SK-N-SH treated with all-trans-retinoic acid at 6 μM for 48 hours (cell line): ENCODE data around the gene DTNBP1.

Experiments
- ARNTL ChIP-seq: fragments of 450-650 bp; formaldehyde crosslinking; IDR thresholded peaks from 2 replicates; pipeline ENCODE4 v1.5.0; 2020; ENCODE audit warnings: low read depth, mild to moderate bottlenecking, moderate library complexity, borderline replicate concordance
- BACH2 ChIP-seq: fragments of 250-450 bp; sonication (Bioruptor Pico); IDR thresholded peaks from 2 replicates; pipeline ENCODE4 v1.9.0; 2021; ENCODE audit warnings: mild to moderate bottlenecking, borderline replicate concordance
- CSDC2 ChIP-seq: fragments of 250-450 bp; sonication (Bioruptor Pico); IDR thresholded peaks from 2 replicates; pipeline ENCODE4 v1.5.0; 2020; ENCODE audit warnings: mild to moderate bottlenecking, moderate library complexity
- ISL1 ChIP-seq: fragments of 250-450 bp; sonication (Bioruptor Pico); IDR thresholded peaks from 2 replicates; pipeline ENCODE4 v2.1.2; 2022; ENCODE audit warnings: mild to moderate bottlenecking, moderate library complexity
- OSR1 ChIP-seq: fragments of 250-450 bp; sonication (Bioruptor Pico); IDR thresholded peaks from 2 replicates; pipeline ENCODE4 v1.8.0; 2022; ENCODE audit warnings: moderate library complexity, mild to moderate bottlenecking, inconsistent platforms
- TOX ChIP-seq: fragments of 250-450 bp; sonication (Bioruptor Pico); IDR thresholded peaks from 2 replicates; pipeline ENCODE4 v1.8.0; 2021; ENCODE audit warnings: mild to moderate bottlenecking, moderate library complexity, borderline replicate concordance
- ZFP3 ChIP-seq: fragments of 250-450 bp; sonication (Bioruptor Pico); IDR thresholded peaks from 2 replicates; pipeline ENCODE4 v1.5.0; 2020; ENCODE audit warnings: mild to moderate bottlenecking, moderate library complexity
- ZNF8 ChIP-seq: fragments of 450-650 bp; formaldehyde crosslinking; IDR thresholded peaks from 2 replicates; pipeline ENCODE4 v1.5.0; 2020; ENCODE audit warnings: mild to moderate bottlenecking, moderate library complexity
- TF ChIP-seq, protein P1 (sequence below): fragments of 250-450 bp; sonication (Bioruptor Pico); IDR thresholded peaks from 2 replicates; pipeline ENCODE4 v1.5.1; 2020; ENCODE audit warnings: low read depth, mild to moderate bottlenecking, moderate library complexity

DNA sequence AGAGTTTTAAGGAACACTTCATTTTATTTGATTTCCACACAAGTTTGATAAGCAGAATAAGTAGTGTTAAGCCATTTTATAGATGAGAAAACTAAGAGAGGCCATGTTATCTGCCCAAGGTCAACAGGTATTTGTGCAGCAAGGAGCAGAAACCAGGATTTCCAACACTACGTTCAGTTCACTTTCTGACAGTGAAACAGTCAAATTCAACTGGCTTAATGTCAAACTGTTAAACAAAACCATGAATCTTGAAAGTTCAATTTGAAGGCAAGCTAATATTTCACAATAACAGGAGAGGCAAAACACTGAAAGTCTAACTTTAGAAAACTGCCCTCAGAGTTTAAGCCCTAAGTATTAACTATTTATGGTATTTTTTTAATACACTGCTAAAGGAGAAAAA, 32.6 kb downstream of the DTNBP1 start:
- TF ChIP-seq ZNF8: no peak
- no peak for TF ChIP-seq ARNTL (CRISPR knock-in tag)
- TF ChIP-seq ISL1 (CRISPR knock-in tag): no peak
- TF ChIP-seq OSR1 (CRISPR knock-in tag): no peak
- TF ChIP-seq ZFP3: no peak
- TF ChIP-seq BACH2 (CRISPR knock-in tag): no peak
- no peak for TF ChIP-seq CSDC2
- TF ChIP-seq TOX (CRISPR knock-in tag): no peak
- TF ChIP-seq, protein P1, sequence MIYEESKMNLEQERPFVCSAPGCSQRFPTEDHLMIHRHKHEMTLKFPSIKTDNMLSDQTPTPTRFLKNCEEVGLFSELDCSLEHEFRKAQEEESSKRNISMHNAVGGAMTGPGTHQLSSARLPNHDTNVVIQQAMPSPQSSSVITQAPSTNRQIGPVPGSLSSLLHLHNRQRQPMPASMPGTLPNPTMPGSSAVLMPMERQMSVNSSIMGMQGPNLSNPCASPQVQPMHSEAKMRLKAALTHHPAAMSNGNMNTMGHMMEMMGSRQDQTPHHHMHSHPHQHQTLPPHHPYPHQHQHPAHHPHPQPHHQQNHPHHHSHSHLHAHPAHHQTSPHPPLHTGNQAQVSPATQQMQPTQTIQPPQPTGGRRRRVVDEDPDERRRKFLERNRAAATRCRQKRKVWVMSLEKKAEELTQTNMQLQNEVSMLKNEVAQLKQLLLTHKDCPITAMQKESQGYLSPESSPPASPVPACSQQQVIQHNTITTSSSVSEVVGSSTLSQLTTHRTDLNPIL: no peak
